HG02759 (cell line): ENCODE measurements around the gene WIPI1.

ENCODE experiments used
- ATAC-seq: cut with Tn5 transposase; IDR thresholded peaks from one replicate; pipeline ENCODE4 v1.9.1; 2021; ENCODE audit warnings: mild to moderate bottlenecking, moderate library complexity; ENCODE audit not compliant: unreplicated experiment

Gene WIPI1

GRCh38 chr17:68461122-68461539 lies 3.8 kb upstream of the WIPI1 start:
- ATAC-seq = no peak

DNA sequence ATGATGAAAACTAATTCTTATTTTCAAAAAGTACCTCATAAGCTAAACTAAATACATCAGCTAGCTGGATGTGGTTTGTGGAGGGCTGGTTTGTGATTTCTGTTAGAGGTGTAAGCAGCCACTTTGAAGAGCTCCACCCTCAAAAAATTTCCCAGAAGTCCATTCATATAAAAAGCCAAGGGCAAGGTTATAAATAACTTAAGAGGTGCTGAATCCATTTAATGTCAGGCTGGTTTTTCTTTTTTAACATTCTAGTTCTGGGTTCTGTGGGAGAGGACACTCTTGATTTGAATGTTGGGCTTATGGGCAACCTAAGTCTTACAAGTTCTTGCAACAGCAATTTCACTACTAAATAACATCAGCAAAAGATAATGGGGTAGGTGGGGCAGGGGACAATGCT lies 3.4 kb upstream of the WIPI1 start:
- no peak for ATAC-seq

- ATAC-seq = no peak
These were observed 2.9 kb upstream of the WIPI1 start for GRCh38 chr17:68460146-68460545.

- no peak for ATAC-seq
These were observed 1.8 kb upstream of the WIPI1 start for GRCh38 chr17:68459037-68459639.

GRCh38 chr17:68458260-68459036 lies 1.2 kb upstream of the WIPI1 start:
- no peak for ATAC-seq

DNA sequence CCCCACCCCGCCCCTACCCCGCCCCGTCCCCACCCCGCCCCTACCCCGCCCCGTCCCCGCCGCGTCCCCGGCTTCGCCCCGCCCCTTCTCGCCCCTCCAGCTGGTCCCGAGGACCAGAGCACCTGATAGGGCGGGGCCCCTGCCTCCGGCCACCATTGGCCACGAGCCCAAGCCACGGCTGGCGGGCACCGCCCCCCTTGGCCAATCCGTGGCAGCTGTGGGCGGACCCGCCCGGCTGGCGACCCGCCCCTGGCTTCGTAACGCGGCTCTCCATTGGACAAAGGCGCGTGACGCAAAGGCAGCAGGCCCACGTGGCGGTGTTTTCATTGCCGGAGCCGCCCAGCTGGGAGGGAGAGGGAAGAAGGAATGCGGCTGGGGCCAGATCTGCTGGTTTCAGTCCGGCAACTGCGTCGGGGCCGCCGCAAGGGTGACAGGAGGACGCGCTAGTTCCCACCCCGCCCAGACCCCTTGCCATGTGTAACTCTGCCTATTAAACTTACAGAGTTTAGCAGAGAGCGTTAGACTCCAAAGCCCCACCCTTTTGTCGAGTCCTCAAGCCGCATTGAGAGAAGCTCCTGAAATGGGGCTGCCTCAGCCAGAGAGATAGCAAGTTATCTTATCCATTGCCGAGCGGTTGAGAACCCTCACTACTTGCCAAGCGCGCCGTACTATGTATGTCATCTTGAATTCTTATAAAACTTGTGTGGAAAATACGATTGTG lies 403 bp upstream of the WIPI1 start:
- peak; percentile 84 for ATAC-seq

GRCh38 chr17:68456339-68457167 lies 743 bp downstream of the WIPI1 start:
- no peak for ATAC-seq

DNA sequence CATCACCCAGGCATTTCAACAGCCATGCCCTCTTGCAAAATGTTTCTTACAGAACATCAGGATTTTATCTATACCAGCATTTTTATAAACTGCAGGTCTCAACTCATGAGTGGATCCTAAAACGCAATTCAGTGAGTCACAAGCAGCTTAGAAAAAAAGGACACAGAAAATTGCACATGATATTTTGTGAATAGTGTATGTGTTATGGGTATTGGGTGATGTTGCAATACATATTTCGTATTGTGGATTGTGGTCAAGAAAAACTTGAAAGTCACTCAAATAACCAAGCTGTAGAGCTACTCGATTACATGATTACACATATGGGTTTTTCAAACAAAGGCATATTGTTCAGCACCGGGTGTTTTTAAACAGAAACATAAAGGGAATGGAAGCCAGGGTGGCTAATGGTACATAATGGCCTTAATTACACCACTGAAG lies 1.4 kb downstream of the WIPI1 start:
- ATAC-seq = no peak

DNA sequence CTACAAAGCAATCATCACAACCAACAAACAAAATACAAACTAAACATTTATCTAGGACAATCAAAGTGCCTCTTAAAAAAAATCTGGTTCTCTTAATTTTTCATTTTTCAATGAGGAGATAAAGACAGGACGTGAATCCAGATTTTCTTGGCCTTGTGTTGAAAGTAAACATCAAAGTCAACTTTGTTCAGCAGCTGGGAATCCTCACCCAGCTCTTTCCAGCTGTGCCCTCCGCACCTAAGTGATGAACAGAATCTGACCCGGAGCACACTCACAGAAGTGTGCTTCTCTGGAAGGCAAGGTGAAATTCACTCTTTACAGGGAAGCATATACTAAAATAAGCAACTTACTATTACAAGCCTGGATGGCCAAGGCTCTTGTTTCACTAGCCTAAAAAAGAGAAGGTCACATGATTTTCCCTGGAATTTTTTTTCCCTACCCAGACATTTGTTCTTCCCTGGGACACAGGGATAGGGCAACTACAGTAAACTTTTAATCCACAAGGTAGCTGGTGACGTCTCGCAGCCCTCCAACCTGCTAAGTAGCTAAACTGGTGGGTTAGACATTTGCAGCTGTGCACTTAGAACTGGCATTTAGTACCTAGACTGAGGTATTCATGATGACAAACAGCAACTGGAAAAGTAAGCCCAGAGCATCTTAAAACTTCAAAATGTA lies 3.2 kb downstream of the WIPI1 start:
- ATAC-seq = no peak

DNA sequence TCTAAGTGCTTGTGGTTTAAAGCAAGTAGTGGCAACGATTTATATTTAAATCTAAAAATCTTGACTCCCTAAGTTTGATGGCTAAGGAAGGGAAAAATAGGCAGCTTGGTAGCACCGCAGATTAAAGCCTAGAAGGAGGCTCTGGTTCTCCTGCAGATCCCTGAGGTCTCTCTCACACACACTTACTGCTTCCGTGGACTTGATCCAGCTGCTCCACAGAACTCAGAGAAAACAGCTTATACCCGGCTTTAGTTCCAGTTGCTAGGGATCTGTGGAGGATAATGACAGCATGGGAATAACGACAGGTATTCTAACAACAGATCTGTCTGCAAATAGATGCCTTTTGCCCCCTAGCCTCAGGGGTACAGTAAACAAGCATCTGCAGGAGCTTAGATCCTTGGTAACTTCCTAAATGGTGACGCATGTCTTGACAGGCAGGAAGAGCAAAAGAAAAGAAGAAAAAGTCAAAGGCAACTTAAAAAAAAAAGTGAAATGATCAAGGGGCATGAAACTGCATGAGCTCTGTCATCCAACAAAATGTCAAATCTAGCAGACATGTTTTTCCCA lies 4.5 kb downstream of the WIPI1 start:
- no peak for ATAC-seq

DNA sequence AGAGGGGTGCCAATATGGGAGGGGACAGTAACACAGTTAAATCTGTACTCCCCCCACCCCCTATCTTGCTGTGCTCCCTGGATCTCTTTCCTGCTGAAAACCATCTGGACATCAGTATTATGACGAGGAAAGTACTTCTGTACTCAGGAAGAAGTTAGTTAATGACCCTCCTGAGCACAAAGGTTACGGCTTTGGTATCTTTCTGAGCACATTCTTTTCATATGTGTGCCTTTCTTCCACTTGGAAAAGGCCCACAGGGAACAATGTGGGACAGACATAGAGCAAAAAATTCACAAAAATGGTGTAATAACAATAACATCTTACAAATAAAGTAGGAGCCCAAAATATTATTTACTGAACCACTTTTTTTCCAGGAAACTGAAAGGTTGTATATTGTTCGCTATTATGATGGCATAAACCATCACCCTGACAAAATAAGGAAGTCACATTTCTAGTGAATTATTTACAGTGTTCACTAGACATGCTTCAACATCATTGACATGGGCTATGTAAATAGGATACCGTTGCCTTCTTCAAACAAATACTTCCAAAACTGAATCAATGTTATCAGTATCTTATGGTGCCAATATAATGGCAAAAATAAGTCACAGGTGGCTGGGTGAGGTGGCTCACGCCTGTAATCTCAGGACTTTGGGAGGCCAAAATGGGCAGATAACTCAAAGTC lies 5.5 kb downstream of the WIPI1 start:
- ATAC-seq = no peak

- ATAC-seq = no peak
These were observed 6.5 kb downstream of the WIPI1 start for GRCh38 chr17:68450801-68451200.

- ATAC-seq = no peak
These were observed 6.9 kb downstream of the WIPI1 start for GRCh38 chr17:68450391-68450790.

DNA sequence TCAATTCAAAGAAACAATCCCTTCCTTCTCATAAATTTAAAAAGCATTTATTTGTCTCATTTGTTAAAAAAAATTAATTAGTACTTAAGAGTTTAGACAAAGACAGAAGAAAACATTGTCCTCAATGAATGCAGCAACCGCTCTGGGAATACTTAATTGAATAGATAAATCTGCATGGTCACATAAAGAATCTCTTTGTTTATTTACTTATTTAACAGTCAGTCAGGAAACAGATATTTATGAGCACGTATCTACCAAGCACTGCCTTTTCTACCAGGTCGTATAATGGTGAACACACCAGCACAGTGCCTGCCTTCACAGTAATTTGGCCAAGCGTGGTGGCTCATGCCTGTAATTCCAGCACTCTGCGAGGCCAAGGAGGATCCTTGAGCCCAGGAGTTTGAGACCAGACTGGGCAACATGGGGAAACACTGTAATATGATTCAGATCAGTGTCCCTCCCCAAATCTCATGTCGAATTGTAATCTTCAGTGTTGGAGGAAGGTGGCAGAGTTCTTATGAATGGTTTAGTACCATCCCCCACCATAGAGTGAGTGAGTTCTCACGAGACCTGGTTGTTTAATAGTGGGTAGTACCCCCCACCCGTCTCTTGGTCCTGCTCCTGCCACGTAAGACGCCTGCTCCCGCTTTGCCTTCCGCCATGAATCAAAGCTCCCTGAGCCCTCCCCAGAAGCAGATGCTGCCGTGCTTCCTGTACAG lies 8.1 kb downstream of the WIPI1 start:
- no peak for ATAC-seq

DNA sequence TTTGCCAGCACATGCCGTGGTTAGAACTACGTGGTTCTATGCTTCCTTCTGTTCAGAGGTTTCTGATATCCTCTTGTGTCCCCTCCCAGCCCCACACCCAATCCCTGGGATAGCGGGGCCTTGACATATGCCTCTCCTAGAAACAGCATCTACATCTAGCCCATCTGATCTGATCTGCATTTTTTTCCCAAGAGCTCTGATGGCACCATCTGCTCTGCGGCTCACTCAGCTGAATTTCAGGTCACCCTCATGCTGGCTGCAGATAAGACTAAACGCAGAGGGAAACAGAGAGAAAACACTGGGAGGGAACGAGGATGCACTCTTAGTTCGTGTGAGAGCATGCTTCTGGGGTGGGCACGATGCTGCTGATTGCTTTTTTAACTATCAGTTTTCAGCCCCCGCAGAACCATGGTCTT lies 10.7 kb downstream of the WIPI1 start:
- no peak for ATAC-seq

DNA sequence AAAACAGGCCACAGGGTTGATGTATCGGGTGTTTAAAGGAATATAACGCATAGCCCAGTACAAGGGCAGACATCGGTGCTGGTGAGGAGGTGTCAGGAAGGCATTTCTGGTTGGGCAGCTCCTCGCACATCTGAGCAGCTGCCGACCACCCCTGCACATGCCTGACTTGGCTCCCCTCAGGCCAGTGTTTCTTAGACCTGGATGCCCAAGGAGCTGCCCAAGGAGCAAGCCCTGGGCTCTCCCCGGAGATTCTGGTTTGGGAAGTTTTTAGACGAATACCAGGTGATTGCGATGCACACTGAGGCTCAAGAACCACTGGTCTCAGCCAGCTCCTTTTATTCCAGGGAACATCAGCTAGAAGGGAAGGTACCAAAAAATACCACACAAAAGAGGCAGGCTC lies 11.6 kb downstream of the WIPI1 start:
- ATAC-seq = no peak

DNA sequence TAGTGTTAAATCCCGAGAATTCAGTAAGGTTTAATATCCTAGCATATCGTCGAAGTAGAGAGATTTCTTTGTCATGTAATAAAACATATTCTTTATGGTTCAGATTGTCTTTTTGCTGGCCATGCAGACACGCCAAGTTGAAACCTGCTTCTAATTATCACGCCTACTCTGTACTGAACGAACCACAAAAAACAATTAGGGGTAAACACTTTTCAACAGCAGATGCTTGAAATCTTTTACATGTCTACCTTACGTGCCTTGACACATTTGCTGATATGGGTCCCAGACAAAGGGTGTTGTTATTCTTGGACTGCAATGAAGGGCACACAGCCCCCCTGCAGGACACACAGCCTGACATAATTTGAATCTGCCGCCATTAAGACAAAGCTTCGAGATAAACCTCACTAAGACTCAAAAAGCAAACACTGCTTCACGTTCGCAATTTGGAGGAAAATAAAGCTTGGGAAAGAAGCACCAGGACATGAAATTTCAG lies 13.3 kb downstream of the WIPI1 start:
- no peak for ATAC-seq

DNA sequence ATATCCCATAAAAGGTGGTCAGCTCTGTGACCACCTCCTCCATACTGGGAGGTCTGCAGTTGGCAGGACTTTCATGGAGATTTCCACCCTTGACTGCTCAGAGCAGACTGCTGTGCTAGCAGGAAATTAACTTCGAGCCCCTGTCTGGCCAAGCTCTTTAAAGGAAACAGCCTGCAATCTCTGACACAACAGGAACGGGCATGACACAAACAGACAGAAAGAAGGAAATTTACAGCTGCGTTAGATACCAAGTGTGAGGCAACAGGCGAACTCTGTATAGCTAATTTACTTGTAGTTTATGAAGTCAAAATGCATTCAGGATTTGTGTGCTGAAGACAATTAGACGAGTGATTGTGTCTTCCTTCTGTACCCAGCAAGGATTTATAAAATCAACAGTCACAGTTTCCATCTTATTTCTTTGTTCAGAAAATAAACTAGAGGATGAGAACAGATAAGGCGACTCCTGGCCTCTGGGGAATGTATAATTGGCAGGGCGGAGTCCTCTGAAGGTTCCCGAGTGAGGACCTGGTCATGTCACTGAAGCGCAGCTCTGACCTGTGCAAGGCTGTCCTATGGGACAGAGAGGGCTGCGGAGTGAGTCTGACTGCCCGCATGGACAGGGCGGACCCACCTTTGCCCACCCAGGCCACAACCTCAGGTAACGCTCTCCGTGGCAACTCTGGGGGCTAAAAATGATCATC lies 16.1 kb downstream of the WIPI1 start:
- ATAC-seq = no peak
